ENCODE data around the gene SUPT4H1. TPM values are rescaled to one million over a fixed set of nuclear protein-coding genes. Genes with fewer than 3 reads are reported as not detected.

The SUPT4H1 gene
- total RNA-seq, 1 experiment from 2014 or later: 100.0 TPM

DNA sequence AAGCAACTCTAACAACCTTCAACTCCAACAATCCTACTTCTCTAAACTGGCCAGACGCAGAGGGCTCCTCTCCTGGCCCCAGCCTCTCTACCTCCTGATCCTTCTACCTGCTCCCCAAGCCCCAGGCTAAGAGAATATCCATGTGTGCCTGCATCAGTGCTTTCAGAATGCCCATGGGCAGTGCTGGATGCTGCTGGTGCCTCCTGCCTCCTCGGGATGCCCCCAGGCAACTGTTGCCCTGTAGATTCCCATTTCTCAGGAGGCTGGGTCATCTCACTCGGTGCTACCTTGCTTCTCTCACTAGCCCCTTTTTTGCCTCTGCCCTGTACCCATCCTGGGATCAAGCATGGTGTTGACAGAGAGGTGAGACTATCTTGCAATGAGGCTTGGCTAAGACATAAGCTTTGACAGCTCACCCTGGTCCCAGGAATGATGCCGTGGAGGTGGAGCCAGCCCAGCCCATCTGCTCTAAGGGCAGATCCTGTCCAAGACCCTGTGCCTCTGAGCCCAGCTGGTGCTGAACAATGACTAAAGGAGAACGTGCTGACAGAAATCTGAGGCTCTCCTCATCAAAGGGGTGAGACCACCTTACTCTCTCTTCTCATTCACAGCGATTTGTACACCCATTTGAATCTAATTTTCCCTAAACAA is 19.4 kb upstream of the SUPT4H1 start:
- no TSS peak for BruUV-seq (replicated peaks)
- Histone ChIP-seq H3K9me3 (ENCODE audit: low read length) (no peaks in the 10 kb centered on the region), H3K4me3 (ENCODE audit: low read length) (no peak overlapping the region), H3K27me3 (ENCODE audit: low read length) (no peaks in the 10 kb centered on the region), H3F3A (ENCODE audit: low read length, unreplicated experiment) (no peaks in the 10 kb centered on the region), H2AFZ (ENCODE audit: low read length) (no peak overlapping the region), H3K4me2 (ENCODE audit: low read length) (no peak overlapping the region), H3K9ac (ENCODE audit: low read length) (no peak overlapping the region), H4K20me1 (ENCODE audit: low read length) (no peaks in the 10 kb centered on the region), H3K36me3 (ENCODE audit: low read depth, low read length) (no peaks in the 10 kb centered on the region), H3K9me2 (replicated peaks; ENCODE audit: low read length) (no peaks in the 10 kb centered on the region), H3K4me1 (ENCODE audit: insufficient read depth, low read length) (peaks cover 6% of the 10 kb centered on the region), H3K79me2 (ENCODE audit: low read length) (no peaks in the 10 kb centered on the region), H3K27ac (ENCODE audit: low read length) (no peak overlapping the region)
- TF ChIP-seq, protein P1, sequence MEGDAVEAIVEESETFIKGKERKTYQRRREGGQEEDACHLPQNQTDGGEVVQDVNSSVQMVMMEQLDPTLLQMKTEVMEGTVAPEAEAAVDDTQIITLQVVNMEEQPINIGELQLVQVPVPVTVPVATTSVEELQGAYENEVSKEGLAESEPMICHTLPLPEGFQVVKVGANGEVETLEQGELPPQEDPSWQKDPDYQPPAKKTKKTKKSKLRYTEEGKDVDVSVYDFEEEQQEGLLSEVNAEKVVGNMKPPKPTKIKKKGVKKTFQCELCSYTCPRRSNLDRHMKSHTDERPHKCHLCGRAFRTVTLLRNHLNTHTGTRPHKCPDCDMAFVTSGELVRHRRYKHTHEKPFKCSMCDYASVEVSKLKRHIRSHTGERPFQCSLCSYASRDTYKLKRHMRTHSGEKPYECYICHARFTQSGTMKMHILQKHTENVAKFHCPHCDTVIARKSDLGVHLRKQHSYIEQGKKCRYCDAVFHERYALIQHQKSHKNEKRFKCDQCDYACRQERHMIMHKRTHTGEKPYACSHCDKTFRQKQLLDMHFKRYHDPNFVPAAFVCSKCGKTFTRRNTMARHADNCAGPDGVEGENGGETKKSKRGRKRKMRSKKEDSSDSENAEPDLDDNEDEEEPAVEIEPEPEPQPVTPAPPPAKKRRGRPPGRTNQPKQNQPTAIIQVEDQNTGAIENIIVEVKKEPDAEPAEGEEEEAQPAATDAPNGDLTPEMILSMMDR (conservative IDR thresholded peaks at IDR 0.05; ENCODE audit: low read depth, low read length): no peak
- TF ChIP-seq EZH2phosphoT487 (IDR thresholded peaks at IDR 0.05; ENCODE audit: borderline replicate concordance, low read length) (no peak), EZH2 (IDR thresholded peaks at IDR 0.05; ENCODE audit: low read length, unreplicated experiment) (no peak)
- ATAC-seq: no peak
- ChIA-PET POLR2A (ENCODE audit: unreplicated experiment) (no interaction called here), CTCF (no interaction called here)
- no peak for DNase-seq
- intact Hi-C loops (cut with micrococcal nuclease): no loop called here

- TF ChIP-seq EZH2 (IDR thresholded peaks at IDR 0.05; ENCODE audit: low read length, unreplicated experiment): no peak
- TF ChIP-seq, protein P1 (conservative IDR thresholded peaks at IDR 0.05; ENCODE audit: low read depth, low read length): no peak
- TF ChIP-seq EZH2phosphoT487 (IDR thresholded peaks at IDR 0.05; ENCODE audit: borderline replicate concordance, low read length): no peak
These were observed 18.7 kb upstream of the SUPT4H1 start for GRCh38 chr17:58370716-58371115.

GRCh38 chr17:58370309-58370708 is 18.3 kb upstream of the SUPT4H1 start:
- no peak for TF ChIP-seq EZH2 (IDR thresholded peaks at IDR 0.05; ENCODE audit: low read length, unreplicated experiment)
- Histone ChIP-seq H4K20me1 (ENCODE audit: low read length) (no peaks in the 10 kb centered on the region), H3K4me2 (ENCODE audit: low read length) (no peak overlapping the region), H3K4me1 (ENCODE audit: insufficient read depth, low read length) (no peaks in the 10 kb centered on the region), H3K27ac (ENCODE audit: low read length) (no peak overlapping the region), H3K4me3 (ENCODE audit: low read length) (no peak overlapping the region), H3K9me3 (ENCODE audit: low read length) (no peaks in the 10 kb centered on the region), H3K36me3 (ENCODE audit: low read depth, low read length) (no peaks in the 10 kb centered on the region), H3K9me2 (replicated peaks; ENCODE audit: low read length) (no peaks in the 10 kb centered on the region), H3K79me2 (ENCODE audit: low read length) (no peaks in the 10 kb centered on the region), H3F3A (ENCODE audit: low read length, unreplicated experiment) (no peaks in the 10 kb centered on the region), H2AFZ (ENCODE audit: low read length) (no peak overlapping the region), H3K27me3 (ENCODE audit: low read length) (no peaks in the 10 kb centered on the region), H3K9ac (ENCODE audit: low read length) (no peak overlapping the region)
- intact Hi-C loops (cut with micrococcal nuclease): no loop called here
- ChIA-PET CTCF (no interaction called here), POLR2A (ENCODE audit: unreplicated experiment) (no interaction called here)
- DNase-seq (no peak), ATAC-seq (no peak)
- no TSS peak for BruUV-seq (replicated peaks)

More at GRCh38 chr17:58370716-58371115, 18.7 kb upstream of the SUPT4H1 start:
- Histone ChIP-seq H3K4me3 (ENCODE audit: low read length) (no peak overlapping the region), H2AFZ (ENCODE audit: low read length) (no peak overlapping the region), H3K9me3 (ENCODE audit: low read length) (no peaks in the 10 kb centered on the region), H3F3A (ENCODE audit: low read length, unreplicated experiment) (no peaks in the 10 kb centered on the region), H4K20me1 (ENCODE audit: low read length) (no peaks in the 10 kb centered on the region), H3K4me2 (ENCODE audit: low read length) (no peak overlapping the region), H3K79me2 (ENCODE audit: low read length) (no peaks in the 10 kb centered on the region), H3K9ac (ENCODE audit: low read length) (no peak overlapping the region), H3K36me3 (ENCODE audit: low read depth, low read length) (no peaks in the 10 kb centered on the region), H3K27me3 (ENCODE audit: low read length) (no peaks in the 10 kb centered on the region), H3K9me2 (replicated peaks; ENCODE audit: low read length) (no peaks in the 10 kb centered on the region), H3K27ac (ENCODE audit: low read length) (no peak overlapping the region), H3K4me1 (ENCODE audit: insufficient read depth, low read length) (0 out of 2 replicates have a peak, but pooled peaks cover 2% of the 10 kb centered on the region)
- DNase-seq: no peak
- POLR2A ChIA-PET (ENCODE audit: unreplicated experiment): no interaction called here
- no peak for ATAC-seq
- no TSS peak for BruUV-seq (replicated peaks)
- CTCF ChIA-PET: no interaction called here
- intact Hi-C loops (cut with micrococcal nuclease): no loop called here

All from PC-3 (cell line).